ENCODE results near the gene PPP1R14C.
"Not testable (repeated sequence)": the region's sequence is repeated elsewhere in the genome, so short reads cannot be mapped to it uniquely, and the experiment has no call there.

The PPP1R14C gene

GRCh38 chr6:150172929-150173328, 30.1 kb downstream of the PPP1R14C start:
- DNase-seq = no peak

GRCh38 chr6:150175586-150176151, 32.8 kb downstream of the PPP1R14C start:
- no peak for DNase-seq

GRCh38 chr6:150176152-150176551, 33.3 kb downstream of the PPP1R14C start:
- DNase-seq = no peak

GRCh38 chr6:150176659-150177058, 33.8 kb downstream of the PPP1R14C start:
- no peak for DNase-seq

GRCh38 chr6:150177259-150177951, 34.6 kb downstream of the PPP1R14C start:
- no peak for DNase-seq

- no peak for DNase-seq
Observed at GRCh38 chr6:150177952-150178520, 35.2 kb downstream of the PPP1R14C start.

- no peak for DNase-seq
Observed at GRCh38 chr6:150179030-150179429, 36.2 kb downstream of the PPP1R14C start.

GRCh38 chr6:150179907-150180424, 37.1 kb downstream of the PPP1R14C start:
- not testable (repeated sequence) for DNase-seq

GRCh38 chr6:150180517-150180916, 37.7 kb downstream of the PPP1R14C start:
- no peak for DNase-seq

GRCh38 chr6:150182460-150183078, 39.7 kb downstream of the PPP1R14C start:
- no peak for DNase-seq

- DNase-seq = no peak
Observed at GRCh38 chr6:150183105-150183504, 40.3 kb downstream of the PPP1R14C start.

- DNase-seq = no peak
Observed at GRCh38 chr6:150183966-150184365, 41.1 kb downstream of the PPP1R14C start.

GRCh38 chr6:150184850-150185731, 42.2 kb downstream of the PPP1R14C start:
- DNase-seq = no peak

GRCh38 chr6:150185732-150186117, 42.9 kb downstream of the PPP1R14C start:
- DNase-seq = no peak

GRCh38 chr6:150186129-150186898, 43.5 kb downstream of the PPP1R14C start:
- DNase-seq = no peak

GRCh38 chr6:150187433-150187832, 44.6 kb downstream of the PPP1R14C start:
- not testable (repeated sequence) for DNase-seq

- DNase-seq = no peak
Observed at GRCh38 chr6:150189122-150189521, 46.3 kb downstream of the PPP1R14C start.

- no peak for DNase-seq
Observed at GRCh38 chr6:150191809-150192208, 49.0 kb downstream of the PPP1R14C start.

- no peak for DNase-seq
Observed at GRCh38 chr6:150194195-150194594, 51.4 kb downstream of the PPP1R14C start.

GRCh38 chr6:150195996-150196417, 53.2 kb downstream of the PPP1R14C start:
- DNase-seq = no peak

GRCh38 chr6:150196942-150197745, 54.3 kb downstream of the PPP1R14C start:
- no peak for DNase-seq

Measured in NCI-H446 treated with DMSO at 0.1 percent for 48 hours (cell line).